ENCODE results near the gene SERINC4.
"Not testable (repeated sequence)": the region's sequence is repeated elsewhere in the genome, so short reads cannot be mapped to it uniquely, and the experiment has no call there.

The SERINC4 gene

DNA sequence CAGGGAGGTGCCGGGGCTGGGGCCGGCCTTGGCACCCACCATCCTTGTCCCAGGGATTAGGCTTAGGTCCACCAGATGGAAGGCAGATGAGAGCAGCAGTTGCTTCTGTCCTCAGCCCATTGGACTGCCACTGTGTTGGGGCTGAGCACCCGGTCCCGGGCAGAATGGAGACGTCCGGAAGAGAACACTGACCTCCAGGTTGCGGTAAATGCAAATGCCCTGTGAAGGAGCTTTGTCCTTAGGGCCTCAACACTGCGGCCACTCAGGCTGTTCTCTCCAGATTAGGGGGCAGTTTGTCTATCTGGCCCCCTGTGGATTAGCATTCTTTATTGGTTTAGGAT lies at the start of gene SERINC4:
Gene SERINC4, minus strand, starts transcription at position 276 of the 341 bp plus-strand sequence. Its CDS starts 234 bp downstream, at position 42.
- DNase-seq, result no peak

DNA sequence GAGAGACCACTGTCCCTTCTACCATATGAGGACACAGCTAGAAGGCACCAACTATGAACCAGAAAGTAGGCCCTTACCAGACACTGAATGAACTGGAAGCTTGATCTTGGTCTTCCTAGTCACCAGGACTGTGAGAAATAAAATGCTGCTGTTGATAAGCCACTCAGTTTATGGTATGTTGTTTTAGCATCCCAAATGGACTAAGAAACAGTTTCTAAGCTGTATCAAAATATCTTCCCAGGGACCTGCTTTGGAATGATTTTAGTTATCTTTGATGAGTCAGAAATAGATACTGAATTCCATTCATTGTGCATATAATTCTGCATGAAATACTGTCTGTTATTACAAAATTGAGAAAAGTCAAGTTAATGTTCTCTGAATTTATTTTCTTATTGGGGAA lies 45.4 kb upstream of the SERINC4 start:
- no peak for DNase-seq

DNA sequence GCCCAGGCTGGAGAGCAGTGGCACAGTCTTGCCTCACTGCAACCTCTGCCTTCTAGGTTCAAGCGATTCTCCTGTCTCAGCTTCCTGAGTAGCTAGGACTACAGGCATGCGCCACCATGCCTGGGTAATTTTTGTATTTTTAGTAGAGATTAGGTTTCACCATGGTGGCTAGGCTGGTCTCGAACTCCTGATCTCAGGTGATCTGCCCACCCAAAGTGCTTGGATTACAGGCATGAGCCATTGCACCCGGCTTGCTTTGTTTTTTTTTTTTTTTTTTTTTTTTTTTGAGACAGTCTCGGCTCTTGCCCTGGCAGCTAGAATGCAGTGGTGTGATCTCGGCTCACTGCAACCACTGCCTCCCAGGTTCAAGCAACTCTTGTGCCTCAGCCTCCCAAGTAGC lies 32.5 kb upstream of the SERINC4 start:
- DNase-seq, result not testable (repeated sequence)

DNA sequence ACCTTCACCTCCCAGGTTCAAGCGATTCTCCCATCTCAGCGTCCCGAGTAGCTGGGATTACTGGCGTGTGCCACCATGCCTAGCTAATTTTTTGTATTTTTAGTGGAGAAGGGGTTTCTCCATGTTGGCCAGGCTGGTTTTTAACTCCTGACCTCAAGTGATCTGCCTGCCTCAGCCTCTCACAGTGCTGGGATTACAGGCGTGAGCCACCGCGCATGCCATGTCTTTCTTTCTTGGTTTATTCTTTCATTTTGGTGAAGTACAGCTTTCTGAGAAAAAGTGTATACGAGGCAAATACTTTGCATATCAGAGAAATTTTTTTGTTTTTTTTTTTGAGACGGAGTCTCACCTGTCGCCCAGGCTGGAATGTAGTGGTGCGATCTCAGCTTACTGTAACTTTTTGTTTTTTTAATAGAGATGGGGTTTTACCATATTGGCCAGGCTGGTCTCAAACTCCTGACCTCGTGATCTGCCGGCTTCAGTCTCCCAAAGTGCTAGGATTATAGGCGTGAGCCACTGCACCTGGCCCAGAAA lies 31.6 kb upstream of the SERINC4 start:
- DNase-seq, result not testable (repeated sequence)

DNA sequence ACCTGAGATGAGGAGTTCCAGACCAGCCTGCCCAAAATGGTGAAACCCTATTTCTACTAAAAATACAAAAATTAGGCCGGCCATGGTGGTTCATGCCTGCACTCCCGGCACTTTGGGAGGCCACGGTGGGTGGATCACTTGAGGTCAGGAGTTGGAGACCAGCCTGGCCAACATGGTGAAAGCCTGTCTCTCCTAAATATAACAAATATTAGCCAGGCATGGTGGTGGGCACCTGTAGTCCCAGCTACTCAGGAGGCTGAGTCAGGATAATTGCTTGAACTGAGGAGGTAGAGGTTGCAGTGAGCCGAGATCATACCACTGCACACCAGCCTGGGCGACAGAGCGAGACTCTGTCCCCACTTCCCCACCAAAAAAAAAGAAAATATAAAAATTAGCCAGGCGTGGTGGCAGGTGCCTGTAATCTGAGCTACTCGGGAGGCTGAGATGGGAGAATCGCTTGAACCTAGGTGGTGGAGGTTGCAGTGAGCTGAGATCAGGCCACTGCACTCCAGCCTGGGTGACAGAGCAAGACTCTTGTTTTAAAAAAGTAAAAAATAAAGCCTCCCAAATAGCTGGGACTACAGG lies 30.8 kb upstream of the SERINC4 start:
- not testable (repeated sequence) for DNase-seq

DNA sequence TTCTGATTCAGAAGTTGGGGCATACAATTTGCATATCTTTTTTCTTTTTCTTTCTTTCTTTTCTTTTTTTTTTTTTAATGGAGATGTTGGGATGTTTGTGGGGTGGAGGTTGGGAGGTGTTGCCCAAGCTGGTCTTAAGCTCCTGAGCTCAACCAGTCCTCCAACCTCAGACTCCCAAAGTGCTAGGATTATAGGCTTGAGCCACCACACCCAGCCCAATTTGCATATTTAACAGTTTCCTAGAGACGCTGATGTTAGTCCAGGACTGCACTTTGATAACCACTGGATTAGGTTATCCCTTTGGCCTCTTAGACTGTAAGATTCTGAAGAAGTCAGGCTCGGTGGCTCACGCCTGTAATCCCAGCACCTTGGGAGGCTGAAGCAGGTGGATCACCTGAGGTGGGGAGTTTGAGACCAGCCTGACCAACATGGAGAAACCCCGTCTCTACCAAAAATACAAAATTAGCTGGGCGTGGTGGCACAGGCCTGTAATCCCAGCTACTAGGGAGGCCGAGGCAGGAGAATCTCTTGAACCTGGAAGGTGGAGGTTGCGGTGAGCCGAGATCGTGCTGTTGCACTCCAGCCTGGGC lies 30.0 kb upstream of the SERINC4 start:
- not testable (repeated sequence) for DNase-seq

DNA sequence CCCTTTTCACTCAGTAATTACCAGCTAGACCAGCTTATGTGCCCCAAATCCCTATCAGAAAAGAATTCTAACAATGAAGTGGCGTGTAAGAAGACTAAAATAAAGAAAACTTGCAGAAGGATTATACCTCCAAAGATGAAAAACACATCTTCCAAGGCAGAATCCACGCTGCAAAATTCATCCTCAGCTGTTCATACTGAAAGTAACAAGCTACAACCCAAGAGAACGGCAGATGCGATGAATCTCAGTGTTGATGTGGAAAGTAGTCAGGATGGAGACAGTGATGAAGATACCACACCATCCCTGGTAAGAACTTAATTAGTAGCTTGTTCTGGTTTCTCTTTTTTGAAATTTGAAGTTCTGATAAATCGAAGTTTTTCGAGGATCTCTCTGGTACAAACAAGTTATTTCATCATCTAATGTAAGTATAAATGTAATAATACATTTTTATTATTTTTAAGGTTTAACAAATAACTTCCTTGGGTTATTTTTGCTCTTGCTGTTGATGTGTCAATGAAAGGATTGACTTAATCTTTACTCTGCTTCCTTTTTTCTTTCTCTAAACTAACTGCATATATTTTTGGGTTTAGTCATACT lies 28.1 kb upstream of the SERINC4 start:
- no peak for DNase-seq

DNA sequence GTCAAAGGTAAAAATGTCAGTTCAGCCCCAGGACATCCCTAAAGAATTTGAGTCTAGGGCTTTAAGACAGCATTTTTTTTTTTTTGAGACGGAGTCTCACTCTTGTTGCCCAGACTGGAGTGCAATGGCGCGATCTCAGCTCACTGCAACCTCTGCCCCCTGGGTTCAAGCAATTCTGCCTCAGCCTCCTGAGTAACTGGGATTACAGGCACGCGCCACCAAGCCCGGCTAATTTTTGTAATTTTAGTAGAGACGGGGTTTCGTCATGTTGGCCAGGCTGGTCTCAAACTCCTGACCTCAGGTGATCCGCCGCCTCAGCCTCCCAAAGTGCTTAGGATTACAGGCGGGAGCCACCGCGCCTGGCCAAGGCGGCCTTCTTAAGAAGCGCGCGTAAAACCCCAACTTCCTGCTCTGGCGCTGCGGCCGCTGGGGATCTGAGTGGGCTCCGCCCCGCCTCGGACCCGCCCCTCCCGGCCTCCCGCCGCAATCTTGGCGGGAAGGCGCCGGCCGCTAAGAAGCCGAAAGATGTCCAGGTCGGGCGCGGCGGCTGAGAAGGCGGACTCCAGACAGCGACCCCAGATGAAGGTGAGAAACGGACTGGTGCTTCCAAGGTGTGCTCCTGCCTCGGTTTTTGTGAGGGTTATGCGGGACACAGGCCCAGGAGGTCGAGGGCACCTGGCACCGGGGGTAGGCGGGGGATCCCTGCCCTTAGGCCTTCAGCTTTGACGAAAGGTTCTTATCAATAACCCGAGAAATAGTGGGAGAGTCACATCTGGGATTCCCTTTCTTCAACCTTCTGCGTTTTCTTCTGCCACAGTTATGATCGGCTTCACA lies 26.7 kb upstream of the SERINC4 start, which contains the start of gene WDR76:
Gene WDR76, plus strand, starts transcription at position 495 of the 834 bp plus-strand sequence. Its CDS starts 31 bp downstream, at position 526.
- peak; percentile 83 for DNase-seq

DNA sequence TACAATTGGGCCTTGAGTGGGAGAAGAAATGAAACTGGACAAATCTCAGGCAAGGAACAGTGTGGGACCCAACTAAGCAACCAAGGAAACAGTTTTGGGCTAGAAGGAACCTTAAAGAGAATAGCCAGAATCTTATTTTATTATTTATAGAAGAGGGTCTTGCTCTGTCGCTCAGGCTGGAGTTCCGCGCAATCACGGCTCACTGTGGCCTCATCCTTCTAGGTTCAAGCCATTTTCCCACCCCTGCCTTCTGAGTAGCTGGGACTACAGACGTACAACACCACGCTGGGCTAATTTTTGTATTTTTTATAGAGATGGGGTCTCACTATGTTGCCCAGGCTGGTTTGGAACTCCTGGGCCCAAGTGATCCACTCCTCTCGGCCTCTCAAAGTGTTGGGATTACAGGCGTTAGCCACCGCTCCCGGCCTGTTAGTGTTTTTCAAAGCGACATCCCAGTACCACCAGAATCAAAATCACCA lies 26.0 kb upstream of the SERINC4 start:
- no peak for DNase-seq

DNA sequence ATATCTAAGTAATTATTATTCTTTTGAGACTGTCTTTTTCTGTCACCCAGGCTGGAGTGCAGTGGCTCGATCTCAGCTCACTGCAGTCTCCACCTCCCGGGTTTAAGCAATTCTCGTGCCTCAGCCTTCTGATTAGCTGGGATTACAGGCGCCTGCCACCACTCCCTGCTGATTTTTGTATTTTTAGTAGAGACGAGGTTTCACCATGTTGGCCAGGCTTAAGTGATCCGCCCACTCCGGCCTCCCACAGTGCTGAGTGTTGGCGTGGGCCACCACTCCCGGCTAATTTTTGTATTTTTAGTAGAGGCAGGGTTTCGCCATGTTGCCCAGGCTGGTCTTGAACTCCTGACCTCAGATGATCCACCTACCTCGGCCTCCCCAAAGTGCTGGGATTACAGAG lies 25.3 kb upstream of the SERINC4 start:
- not testable (repeated sequence) for DNase-seq

DNA sequence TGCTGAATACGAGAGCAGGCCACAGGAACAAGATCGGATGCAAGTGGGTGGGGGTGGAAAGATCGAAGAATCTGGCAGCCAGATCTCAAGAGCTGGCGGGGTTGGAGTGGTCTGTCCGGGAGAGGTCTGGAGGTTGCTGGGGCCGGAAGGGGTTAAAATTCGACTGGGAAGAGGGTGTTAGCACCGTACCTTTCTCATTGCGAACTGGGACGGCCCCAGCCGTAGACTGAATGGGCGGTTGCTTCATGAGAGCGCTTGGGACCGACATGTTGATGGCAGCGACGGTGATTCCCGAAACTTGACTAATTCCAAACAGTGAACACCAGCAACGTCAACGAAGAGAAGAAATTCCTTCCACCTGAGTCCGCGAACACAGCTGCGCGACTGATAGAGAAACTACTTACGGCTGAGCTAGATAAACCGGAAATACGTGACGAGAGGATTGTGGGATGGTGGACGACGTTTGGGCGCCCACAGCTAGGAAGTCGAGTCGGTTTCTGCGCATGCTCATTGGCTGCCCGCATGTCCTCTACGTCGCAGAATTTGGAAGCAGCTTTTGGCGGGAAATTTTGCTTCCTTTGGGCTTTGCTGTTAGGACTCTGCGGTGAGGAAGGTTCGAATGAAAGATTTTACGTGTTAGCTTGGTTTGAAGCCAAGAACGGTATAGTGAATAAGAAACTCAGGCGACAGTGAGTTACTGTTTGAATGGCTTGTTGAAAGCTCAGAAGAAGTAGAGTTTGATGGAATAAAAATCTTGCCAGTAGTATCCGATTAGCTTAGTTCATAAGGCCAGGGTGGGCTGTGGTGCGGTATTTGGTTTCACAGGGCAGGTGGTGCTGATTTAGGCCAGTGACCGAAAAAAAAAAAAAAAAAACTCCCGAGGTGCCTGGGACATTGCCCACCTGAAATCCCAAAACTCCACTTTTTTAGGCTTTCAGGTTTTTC lies 24.6 kb upstream of the SERINC4 start, which contains the start of gene MFAP1:
Gene MFAP1, minus strand, starts transcription at position 389 of the 945 bp plus-strand sequence. Its CDS starts 121 bp downstream, at position 268.
- DNase-seq, result peak; percentile 96

DNA sequence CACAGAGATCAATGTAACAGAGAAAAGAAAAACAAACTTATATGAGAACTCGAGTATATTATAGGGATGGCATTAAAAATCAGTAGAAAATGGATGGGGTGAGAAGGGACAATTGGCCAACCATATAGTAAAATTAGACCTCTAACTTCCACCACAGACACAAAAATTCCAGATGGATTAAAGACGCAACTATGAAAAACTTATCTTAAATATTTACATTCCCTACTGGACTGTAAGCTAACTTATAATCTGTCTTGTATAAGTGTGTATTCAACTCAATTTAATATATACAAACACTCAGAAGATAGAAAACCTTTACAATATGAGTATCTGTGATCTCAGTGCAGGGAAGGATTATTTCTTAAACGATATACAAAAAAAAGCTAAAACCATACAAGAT lies 21.5 kb upstream of the SERINC4 start:
- DNase-seq, result no peak

DNA sequence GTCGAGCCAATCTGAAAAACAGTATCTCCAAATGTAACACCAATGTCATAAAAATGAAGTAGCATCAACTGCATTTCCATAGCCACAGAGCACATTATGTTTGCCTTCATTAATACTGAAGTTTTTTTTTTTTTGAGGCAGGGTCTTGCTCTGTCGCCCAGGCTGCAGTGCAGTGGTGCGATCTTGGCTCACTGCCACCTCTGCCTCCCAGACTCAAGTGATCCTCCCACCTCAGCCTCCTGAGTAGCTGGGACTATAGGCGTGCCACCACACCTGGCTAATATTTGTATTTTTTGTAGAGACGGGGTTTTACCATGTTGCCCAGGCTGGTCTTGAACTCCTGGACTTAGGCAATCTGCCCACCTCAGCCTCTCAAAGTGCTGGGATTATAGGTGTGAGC lies 15.0 kb upstream of the SERINC4 start:
- DNase-seq, result not testable (repeated sequence)

DNA sequence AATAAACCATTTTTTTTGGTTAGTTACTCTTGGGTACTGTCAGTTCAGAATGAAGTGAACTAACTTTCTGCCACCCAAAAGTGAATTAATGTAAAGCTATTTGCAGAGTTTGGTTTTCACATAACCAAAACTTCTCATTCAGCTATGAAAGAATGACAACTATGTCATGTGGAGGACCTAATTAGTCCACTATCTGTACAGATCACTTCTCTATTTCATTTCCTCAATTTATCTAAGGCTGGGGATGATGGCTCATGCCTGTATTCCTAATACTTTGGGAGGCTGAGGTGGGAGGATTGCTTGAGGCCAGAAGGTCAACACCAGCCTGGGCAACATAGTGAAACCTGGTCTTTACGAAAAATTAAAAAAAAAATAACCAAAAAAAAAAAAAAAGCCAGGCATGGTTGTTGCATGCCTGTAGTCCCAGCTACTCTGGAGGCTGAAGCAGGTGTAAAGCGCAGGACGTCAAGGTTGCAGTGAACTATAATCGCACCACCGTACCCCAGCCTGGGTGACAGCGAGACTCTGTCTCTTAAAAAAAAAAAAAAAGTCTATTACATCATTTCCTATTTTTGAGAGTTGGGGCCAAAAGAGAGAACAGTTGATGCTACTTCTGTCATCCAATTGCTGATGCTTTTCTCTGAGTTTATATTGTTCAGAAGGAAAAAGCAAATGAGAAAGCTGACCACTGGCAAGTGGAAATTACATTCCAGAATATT lies 9.1 kb upstream of the SERINC4 start:
- DNase-seq, result no peak

DNA sequence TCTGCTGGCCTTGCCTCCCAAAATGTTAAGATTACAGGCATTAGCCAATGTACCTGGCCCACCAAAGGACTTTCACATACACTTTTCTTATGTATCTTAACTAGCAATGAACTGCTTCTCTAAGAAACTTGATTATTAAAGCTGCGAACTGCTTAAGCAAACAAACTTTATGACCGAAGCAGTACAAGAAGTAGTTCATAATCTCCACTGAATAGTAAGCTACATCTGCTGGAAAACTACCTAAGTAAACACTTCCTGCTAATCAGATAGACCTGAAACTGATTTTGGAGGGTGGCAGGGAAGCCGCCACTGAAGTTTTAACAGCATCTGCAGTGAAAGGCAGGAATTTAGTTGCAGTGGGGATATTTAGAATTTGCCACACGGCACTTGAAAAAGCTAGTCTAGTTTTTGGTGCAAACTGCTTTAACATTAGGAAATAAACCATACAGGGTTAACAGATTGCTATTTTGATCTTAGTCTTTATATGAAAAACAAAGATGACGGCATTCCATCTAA lies 8.5 kb upstream of the SERINC4 start:
- DNase-seq, result no peak

DNA sequence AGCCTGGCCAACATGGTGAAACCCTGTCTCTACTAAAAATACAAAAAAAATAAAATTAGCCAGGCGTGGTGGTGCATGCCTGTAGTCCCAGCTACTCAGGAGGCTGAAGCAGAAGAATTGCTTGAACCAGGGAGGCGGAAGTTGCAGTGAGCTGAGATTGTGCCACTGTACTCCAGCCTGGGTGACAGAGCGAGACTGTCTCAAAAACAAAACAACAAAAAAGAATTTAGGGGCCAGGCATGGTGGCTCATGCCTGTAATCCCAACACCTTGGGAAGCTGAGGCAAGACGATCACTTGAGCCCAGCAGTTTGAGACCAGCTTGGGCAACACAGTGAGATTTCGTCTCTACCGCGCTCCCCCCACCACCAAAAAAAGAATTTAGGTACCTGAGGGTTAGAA lies 2.7 kb upstream of the SERINC4 start:
- not testable (repeated sequence) for DNase-seq

DNA sequence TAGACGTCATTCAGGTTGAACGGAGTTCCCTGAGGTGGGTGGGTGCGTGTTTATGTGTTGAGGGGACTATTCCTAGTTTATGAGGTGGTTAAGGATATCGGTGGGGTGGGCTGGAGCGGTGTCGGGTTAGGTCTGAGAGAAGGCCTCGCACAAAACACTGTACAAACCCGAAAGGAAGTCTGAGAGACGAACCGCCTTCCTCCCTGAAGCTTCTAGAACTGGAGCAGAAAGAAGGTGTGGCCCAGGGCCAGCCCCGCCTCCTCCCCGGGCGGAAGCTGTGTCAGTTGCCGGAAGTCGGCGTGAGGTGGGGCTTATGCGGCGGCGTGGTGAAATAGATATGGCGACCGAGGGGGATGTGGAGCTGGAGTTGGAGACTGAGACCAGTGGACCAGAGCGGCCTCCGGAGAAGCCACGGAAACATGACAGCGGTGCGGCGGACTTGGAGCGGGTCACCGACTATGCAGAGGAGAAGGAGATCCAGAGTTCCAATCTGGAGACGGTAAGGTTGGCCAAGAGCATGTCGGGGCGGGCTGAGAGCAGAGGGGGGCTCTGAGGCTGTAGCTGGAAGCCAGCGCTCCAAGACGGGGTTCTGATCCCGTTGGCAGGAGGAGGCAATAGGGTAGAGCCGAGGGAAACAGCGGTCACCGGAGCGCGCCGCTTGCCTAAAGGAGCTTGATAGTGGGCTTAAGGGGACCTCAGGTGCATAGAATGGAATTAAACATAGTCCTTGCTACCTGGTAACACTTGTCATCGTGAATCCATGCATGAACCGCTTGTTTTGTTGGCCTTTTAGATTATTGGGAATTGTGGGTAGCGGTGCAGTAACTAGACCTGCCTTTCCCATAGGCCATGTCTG lies 494 bp upstream of the SERINC4 start, which contains the start of gene HYPK:
Gene HYPK, plus strand, starts transcription at position 314 of the 856 bp plus-strand sequence. Its CDS starts 24 bp downstream, at position 338.
- peak; percentile 83 for DNase-seq

DNA sequence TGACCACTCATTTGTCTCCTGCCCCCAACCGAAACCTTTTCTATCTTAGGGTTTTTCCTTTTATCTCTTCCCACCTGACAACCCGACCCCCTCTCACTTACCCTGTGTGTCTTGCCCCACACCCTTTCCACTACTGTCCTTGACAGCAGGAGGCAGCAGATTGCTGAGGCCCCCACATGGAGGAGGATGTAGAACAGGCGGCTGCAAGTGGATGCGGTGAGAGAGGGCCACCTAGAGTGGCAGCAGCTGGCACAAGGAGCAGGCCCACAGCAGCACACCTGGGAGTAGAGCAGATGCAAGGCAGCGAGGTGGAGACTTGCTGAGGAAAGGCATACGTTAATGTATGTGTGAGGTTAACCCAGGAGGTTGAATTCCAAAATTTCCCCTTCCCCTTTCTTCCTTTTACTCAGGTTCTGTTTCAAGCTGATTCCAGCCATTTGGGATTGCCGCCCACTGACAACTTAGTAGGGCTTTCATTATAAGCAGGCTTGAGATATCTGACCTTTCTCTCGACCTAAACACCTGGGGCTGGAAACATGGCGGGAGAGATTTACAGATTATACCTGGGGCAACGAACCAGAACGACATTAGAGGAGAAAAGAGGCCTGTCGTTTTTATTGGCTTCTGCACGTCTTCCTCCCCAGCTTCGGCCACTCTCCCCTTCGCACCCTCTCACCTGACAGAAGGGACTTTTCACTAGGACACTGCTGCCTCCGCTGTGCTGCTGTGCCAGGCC lies 643 bp downstream of the SERINC4 start:
- DNase-seq, result peak; percentile 55

DNA sequence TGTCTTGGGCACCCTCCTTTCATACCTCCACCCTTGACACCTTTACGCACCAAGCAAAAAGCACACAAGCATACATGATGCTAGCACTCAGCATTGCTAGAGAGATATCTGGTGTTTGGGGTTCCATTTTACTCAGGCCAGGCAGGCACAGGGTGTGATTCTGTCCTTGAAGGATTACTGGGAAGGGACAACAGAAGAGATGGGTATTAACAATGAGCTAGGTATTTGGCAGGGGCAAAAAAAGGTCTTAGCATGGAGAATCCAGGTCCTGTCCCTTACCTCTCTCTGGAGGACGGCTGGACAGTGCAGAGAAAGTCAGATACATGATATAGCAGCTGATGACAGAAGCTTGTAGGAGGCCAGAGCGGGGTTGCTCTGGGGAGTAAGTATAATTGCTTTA lies 3.5 kb downstream of the SERINC4 start:
- DNase-seq, result no peak

All from NCI-H2171 (cell line).